Pulmonary artery endothelial cell (primary cell): ENCODE results near the gene FERMT3. TPM values are rescaled to one million over a fixed set of nuclear protein-coding genes. Genes with fewer than 3 reads are reported as not detected.
A peak's percentile ranks its signal among the peaks of the same experiment; 100 is the strongest.

Source experiments
- DNase-seq: peaks from one replicate; pipeline ENCODE4 v3.0.0-alpha.2; 2011; ENCODE audit warnings: low read depth, low spot score
- total RNA-seq: library from RNA; depleted of rRNA; stranded (reverse); fragments of >200 nt; gene quantifications from 2 replicates; pipeline ENCODE4 v1.2.3, GENCODE V29; 2014

Gene FERMT3
- total RNA-seq, 1 donor from 2014 or later, result 109 TPM

DNA sequence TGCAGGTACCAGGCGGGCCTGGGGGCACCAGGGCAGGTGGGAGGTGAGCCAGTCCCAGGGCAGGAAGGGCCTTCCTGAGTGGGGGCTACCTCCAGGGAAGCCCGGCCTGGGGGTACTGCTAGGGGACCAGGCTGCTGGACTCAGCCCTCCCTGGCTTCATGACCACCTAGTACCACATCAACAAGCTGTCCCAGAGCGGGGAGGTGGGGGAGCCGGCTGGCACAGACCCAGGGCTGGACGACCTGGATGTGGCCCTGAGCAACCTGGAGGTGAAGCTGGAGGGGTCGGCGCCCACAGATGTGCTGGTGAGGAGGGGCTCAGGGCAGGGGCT, 12.8 kb downstream of the FERMT3 start:
- DNase-seq, result no peak

DNA sequence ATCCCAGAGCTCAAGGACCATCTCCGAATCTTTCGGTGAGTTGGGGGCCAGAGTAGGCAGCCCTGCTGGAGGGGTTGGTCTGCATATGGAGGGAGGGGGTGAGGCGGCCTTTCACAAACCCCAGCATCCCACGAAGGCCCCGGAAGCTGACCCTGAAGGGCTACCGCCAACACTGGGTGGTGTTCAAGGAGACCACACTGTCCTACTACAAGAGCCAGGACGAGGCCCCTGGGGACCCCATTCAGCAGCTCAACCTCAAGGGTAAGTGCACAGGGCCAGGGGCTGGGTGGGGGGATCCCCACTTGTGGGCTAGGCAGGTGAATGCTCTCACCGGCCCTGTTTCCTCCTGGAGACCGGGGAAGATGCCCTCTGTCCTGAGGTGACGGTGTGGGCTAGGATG, 13.2 kb downstream of the FERMT3 start:
- no peak for DNase-seq

DNA sequence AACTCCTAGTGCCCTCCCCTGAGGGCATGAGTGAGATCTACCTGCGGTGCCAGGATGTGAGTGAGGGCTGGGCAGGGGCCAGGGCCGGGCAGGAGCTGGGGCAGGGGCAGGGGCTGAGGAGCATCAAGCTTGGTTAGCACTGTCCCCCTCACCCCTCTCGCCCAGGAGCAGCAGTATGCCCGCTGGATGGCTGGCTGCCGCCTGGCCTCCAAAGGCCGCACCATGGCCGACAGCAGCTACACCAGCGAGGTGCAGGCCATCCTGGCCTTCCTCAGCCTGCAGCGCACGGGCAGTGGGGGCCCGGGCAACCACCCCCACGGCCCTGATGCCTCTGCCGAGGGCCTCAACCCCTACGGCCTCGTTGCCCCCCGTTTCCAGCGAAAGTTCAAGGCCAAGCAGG, 13.8 kb downstream of the FERMT3 start:
- no peak for DNase-seq

DNA sequence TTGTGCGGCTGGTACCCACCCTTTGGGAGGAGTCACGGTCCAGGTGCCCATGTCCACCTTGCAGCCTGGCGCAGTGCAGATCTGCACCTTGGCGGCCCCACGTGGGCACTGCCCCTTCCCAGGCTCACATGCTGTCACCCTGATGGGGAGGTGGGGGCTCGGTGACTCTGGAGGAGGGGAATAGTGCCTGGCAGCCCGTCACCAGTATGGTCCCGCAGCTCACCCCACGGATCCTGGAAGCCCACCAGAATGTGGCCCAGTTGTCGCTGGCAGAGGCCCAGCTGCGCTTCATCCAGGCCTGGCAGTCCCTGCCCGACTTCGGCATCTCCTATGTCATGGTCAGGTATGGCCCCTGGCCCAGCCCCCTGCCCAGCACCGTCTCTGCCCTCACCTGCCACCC, 14.3 kb downstream of the FERMT3 start:
- DNase-seq, result no peak

DNA sequence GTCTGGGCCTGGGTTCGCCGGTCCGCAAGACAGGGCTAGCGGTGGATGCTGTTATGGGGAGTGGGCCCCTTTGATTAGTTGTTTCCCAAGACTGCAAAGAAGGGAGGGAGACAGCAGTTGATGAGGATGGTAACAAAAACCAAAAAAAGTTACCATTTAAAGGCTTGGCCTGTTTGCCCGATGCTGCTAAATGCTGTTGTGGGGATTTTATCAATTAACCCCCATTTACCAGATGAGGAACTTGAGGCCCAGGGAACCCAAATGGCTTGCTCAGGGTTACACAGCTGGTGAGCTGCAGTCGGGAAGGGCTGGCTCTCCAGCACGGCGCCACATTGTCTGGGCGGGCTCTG, 16.1 kb downstream of the FERMT3 start:
- no peak for DNase-seq

DNA sequence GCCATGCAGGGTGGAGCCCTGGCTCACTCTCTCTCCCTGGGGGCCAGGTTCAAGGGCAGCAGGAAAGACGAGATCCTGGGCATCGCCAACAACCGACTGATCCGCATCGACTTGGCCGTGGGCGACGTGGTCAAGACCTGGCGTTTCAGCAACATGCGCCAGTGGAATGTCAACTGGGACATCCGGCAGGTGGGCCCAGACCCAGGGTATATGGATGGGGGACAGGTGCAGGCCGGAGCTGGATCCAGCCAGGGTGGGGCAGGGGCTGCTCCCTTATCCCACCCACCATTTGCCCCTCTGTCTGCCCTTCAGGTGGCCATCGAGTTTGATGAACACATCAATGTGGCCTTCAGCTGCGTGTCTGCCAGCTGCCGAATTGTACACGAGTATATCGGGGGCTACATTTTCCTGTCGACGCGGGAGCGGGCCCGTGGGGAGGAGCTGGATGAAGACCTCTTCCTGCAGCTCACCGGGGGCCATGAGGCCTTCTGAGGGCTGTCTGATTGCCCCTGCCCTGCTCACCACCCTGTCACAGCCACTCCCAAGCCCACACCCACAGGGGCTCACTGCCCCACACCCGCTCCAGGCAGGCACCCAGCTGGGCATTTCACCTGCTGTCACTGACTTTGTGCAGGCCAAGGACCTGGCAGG, 16.6 kb downstream of the FERMT3 start:
- DNase-seq, result no peak

DNA sequence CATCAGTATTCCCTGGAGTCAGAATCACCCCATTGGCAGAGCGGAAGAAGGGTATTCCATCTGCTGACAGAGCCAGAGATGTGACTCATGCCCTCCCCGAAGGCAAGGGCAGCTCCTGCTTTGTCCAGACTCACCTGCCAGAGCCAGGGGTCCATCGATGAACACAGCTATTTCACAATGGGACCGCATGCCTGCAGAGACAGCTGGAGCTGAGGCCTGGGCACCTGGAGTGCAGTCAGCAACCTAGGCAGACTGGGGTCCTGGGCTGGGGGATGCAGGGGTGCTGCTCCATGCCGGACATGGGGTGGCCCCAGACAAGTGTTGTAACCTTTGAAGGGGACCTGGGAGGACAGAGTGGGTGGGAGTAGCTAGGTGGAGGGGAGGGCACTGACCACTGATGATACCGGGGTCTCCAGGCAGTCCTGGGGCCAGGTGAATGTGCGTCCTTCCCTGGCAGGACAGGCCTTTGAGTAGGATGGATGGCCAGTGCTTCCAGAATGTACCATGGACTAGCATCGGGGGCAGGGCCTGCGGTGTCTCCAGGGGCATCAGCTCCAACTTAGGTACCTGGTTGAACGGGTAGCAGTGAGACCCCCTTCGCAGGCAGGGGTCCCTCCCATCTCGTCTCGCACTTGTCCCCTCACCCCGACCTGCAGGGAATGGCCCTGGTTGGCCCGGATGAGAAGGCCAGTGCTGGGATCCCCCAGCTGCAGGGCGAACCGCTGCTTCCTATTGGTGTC, 17.8 kb downstream of the FERMT3 start:
- DNase-seq, result no peak

DNA sequence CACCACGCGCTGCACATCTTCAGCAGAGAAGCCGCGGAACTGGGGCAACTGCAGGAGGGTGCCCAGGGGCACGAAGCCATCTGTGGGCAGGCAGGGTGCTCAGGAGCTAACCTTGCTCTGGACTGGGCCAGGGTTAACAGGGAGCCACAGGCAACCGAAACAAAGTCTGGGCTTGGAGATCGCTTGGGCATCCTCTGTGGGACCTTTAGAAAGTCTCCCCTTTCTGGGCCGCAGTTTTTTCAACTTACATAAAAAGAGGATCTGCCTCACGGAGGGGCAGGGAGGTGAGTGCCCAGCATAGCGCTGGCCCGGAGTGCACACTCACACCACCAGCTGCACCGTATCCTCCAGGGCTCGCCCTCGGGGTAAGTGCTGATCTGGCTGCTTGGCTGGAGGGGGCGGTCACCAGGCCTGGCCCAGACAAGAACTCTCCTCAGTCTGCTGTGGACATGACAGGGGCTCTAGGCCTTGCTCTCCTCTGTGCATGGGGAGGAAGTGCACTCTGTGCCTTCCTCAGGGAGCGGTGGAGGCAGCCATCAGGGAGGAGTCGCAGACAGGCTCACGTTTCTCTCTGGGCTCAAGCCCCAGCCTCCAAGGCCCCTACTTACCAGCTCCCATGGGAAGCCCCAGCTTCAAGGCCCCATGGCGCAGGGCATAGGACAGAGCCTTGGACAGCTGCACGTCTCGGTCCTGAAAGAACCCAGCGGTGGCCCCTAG, 18.5 kb downstream of the FERMT3 start:
- no peak for DNase-seq

DNA sequence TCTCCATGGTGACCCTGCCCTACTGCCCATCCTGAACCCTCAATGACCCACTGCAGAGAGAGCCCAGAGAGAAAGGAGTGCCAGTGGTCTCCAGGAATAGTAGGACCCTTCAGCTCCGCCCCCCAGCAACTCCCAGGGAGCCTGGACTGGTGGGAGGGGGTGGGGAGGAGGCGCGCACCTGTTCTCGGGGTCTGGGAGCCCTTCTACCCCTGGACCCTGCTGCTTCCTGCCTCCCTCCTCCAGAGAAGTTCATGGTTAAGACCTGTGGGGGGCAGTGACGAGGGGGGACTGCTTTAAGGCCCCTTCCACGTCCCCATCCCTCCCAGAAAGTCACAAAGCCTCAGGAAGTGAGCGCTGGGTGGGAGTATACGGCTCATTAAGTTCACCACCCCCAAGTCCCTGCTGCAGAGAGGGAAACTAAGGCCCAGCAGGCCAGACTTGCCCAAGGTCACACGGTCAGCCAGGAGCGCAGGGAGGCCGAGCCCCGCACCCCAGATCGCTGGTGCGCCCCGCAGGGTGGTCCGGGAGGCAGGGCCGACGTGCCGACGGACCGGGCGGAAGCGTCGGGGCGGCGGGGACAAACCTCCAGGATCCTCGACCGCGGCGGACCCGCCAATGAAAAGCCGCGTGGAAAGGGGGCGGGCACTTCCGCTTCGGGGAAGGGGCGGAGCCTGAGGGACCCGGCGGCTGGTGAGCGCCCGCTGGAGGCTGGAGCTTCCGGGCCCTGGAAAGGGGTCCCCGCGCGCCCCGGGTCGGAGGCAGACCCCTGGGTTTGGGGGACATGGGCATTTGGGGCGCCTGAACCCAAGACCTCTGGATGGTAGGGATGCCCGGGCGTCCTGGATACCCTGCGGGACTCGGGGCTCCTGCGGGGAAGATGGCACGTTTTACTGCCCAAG, 19.3 kb downstream of the FERMT3 start, which contains the start of the genes NUDT22 and TRPT1:
Gene NUDT22, plus strand, starts transcription at position 667 of the 899 bp plus-strand sequence. CDS start 379 bp downstream, outside the sequence.
Gene TRPT1, minus strand, starts transcription at position 579 of the 899 bp plus-strand sequence. Its CDS starts 326 bp downstream, at position 253.
- DNase-seq, result no peak

DNA sequence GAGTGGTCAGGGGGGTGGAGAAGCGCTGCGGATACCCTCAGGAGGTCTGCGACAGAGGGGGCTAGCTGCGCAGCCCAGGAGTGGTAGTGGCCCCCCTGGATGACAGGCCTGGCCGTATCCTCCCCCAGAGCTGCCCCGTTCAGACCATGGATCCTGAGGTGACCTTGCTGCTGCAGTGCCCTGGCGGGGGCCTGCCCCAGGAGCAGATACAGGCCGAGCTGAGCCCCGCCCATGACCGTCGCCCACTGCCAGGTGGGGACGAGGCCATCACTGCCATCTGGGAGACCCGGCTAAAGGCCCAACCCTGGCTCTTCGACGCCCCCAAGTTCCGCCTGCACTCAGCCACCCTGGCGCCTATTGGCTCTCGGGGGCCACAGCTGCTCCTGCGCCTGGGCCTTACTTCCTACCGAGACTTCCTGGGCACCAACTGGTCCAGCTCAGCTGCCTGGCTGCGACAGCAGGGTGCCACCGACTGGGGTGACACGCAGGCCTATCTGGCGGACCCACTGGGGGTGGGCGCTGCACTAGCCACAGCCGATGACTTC, 20.1 kb downstream of the FERMT3 start:
- DNase-seq, result no peak

DNA sequence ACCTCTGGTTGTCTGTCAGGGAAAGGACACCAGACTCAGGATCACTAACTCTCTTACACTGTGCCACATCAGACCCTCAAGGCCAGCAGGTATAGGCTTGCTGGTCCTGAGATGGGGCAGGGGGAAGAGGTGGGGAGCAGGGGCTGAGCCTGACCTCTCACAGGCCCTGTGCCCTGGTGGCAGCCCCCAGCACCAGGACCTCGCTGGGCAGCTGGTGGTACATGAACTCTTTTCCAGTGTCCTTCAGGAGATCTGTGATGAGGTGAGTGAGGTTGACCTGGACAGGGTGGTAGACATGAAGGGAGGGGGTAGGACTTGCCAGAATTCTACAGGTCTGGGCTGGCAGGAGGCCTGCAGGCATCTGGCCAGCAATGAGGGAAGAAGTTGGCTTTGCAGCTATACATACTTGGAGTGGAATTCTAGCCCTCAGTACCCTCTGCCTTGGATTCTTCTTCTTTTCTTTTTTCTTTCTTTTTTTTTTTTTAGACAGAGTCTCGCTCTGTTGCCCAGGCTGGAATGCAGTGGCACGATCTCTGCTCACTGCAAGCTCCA, 21.0 kb downstream of the FERMT3 start:
- DNase-seq, result no peak

DNA sequence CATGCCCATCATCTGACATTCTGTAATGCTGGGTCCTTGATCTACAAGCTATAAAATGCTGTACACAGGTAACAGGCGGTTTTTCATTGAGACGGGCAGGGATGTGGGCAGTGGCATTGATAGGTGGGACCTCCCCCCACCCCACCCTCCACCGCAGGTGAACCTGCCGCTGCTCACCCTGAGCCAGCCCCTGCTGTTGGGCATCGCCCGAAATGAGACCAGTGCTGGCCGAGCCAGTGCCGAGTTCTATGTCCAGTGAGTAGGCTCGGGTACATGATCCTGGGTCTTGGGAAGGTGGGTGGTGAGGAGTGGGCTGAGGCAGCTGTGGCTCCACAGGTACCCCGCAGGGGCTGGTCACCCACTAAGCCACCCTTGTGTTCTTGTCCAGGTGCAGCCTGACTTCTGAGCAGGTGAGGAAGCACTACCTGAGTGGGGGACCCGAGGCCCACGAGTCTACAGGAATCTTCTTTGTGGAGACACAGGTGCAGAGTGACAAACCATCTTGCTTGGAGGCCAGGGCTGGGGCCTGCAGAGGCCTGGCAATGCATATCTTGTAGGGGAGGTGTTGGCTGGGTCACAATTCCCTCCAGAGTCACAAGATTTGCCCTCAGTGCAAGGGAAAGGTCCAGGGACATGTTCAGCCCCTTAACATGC, 22.7 kb downstream of the FERMT3 start:
- no peak for DNase-seq

DNA sequence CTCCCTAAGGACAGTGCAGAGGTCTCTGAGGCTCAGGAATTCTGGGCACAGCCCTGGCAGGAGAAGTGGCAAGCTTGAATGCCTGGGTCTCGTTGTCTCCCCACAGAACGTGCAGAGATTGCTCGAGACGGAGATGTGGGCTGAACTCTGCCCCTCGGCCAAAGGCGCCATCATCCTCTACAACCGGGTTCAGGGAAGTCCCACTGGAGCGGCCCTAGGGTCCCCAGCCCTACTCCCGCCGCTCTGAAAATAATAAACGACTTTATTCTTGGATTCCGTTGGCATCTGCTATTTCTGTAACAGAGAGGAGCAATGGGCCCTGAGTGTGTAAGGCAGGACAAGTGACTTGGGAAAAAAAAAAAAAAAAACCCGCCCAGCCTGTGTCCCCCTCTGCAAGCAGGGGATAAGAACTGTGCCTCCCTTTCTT, 23.2 kb downstream of the FERMT3 start:
- no peak for DNase-seq

DNA sequence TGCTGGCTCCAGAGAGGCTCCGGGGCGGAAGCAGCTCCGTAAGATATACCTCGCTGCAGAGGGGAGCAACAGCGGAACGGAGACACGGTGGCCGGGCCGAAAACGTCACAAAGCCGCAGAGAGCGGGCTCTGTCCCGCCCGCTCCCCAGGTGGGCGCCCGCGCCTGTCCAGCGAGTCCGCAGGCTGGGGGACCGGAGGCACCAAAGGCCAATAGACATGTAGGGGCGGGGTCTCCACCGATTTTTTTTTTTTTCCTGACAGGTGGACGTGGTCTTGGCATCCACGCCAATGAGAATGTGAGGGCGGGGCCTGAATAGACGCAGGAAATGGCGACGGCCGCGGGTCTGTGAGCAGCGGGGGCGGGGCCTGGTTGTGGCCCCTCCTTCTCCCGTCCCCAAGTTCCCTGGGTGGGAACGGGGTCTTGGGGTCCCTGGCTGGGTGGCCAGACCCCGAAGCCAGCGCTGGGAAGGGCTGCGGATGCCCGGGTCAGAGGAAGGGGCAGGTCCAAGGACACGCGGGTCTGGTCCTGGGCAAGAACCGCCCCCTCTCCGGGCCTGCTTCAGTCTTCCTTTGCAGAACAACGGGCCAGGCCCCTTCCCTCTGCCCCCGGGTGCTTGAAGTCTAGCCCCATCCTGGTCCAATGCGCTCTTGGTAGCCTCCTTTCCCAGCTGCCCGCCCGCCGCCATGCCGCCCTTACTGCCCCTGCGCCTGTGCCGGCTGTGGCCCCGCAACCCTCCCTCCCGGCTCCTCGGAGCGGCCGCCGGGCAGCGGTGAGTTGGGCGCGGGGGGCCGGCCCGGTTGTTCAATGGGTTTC, 23.9 kb downstream of the FERMT3 start, which contains the start of gene DNAJC4:
Gene DNAJC4, plus strand, starts transcription at position 378 of the 814 bp plus-strand sequence. Its CDS starts 307 bp downstream, at position 685.
- DNase-seq, result peak; percentile 60

DNA sequence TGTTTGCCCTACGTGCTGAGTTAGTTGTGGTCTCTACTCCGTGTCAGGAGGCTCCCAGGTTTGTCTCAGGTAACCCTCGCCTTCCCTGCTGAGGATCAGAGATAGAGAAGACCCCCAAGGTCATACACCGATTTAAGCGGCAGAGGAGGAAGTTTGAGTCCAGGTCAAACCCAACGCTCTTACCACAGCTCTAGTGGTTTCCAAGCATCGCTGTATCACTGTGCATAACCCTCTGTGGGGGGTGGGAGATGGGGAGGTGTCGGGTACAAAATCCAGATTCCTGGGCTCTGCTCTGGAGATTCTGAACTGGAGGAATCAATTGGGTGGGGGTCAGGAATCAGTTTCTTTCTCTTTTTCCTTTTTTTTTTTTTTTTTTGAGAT, 24.5 kb downstream of the FERMT3 start:
- DNase-seq, result no peak

DNA sequence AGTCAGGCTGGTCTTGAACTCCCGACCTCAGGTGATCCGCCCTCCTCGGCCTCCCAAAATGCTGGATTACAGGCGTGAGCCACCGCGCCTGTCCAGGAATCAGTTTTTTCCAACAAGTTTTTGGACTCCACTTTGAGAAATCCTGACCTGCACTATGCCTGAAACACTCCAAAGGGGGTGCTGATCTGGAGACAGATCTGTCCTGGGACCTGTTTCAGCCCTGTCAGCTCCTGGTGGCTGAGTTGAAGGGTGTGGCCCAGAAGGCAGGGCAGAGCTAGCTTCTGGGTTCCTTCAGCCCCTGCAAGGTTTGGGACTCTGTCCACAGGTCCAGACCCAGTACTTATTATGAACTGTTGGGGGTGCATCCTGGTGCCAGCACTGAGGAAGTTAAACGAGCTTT, 25.0 kb downstream of the FERMT3 start:
- DNase-seq, result no peak

DNA sequence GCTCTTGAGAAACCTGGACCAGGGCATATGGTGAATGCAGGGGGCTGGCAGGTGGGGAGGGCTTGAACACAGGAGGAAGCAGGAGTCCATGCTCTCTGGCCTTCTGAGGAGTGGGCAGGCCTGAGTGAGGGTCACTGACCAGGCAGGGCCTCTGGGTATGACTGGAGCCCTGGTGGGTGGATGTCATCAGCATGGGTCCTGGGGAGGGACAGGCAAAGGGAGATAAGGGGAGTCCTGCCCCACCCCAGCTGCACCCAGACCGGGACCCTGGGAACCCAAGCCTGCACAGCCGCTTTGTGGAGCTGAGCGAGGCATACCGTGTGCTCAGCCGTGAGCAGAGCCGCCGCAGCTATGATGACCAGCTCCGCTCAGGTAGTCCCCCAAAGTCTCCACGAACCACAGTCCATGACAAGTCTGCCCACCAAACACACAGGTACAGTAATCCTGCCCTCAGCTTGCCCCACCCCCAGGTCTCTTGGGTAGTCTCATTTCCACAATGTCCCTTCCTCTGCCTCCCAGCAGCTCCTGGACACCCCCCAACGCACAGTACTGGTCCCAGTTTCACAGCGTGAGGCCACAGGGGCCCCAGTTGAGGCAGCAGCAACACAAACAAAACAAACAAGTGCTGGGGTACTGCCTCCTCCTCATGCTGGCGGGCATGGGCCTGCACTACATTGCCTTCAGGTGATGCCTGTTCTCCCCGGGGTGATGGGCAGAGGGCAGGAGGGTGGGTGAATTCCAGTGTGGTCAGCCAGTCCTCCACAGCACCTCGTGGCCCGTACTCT, 25.9 kb downstream of the FERMT3 start:
- DNase-seq, result no peak

DNA sequence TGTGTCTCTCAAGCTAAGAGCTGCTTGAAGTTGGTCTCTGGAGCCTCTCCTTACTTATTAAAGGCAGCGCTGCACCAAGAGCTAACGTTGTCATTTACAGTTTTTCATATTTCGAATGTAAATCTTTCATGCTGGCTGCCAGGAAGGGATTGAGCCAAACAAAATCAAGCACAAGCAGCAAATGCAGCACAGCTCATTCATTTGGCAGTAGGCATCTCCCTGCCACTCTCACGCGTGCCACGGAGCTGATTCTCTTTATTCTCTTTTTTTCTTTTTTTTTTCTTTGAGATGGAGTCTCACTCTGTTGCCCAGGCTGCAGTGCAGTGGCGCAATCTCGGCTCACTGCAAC, 26.4 kb downstream of the FERMT3 start:
- DNase-seq, result no peak
